ENCODE data around the gene F13B. TPM values are rescaled to one million over a fixed set of nuclear protein-coding genes. Genes with fewer than 3 reads are reported as not detected.

F13B gene
- total RNA-seq, 1 donor from 2014 or later = not detected

DNA sequence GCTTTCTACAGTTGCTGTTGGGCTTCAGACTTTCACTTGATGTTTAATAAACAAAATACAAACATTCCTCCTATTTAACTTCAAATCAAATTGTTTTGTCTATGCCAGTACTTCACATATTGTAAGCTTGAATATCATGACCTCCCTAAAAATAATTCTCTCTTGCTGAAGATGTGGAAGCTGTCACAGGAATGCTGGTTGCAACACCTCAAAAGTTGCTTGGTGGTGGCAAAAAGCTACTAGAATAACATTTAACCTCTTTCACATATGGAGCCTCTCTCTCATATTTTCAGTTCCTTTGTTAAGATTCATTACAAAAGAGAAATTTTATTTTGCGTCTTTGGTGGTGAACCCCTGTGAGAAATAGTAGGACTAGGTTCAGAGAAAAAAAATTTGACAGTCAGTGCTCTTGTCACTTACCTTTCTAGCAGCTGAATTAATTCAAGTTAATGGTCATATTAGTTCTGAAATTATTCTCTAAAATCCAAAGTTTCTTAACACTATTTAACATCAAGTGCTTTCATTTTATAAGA lies 25.5 kb upstream of the F13B start:
- Histone ChIP-seq H3K27me3 (no peaks in the 10 kb centered on the region), H3K4me1 (no peaks in the 10 kb centered on the region)

DNA sequence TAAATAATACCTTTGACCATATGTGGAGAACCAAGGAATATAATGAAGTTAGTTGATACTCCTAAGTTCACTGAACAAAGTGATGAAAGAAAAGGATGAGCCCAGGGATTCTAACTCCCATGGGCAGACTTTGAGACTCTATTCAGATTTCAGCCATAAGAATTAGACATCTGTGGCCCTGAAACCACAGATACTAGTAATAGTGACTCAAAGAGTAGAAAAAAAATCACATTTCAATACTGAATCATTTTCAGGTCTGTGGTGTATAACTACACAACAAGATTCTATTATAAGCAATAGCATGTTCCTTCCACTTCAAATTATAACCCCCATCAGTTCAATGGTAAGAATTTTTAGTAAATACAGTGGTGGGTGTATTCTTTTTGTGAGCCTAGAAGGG lies 16.4 kb upstream of the F13B start:
- Histone ChIP-seq H3K27ac (no peak overlapping the region), H3K27me3 (no peaks in the 10 kb centered on the region), H3K4me1 (no peaks in the 10 kb centered on the region), H3K36me3 (no peaks in the 10 kb centered on the region), H3K4me3 (no peak overlapping the region), H3K9me3 (no peaks in the 10 kb centered on the region)
- DNase-seq (ENCODE audit: extremely low spot score in 2 of 2) = no peak
- TF ChIP-seq POLR2A (IDR thresholded peaks at IDR 0.05) = no peak
- TF ChIP-seq, protein P1, sequence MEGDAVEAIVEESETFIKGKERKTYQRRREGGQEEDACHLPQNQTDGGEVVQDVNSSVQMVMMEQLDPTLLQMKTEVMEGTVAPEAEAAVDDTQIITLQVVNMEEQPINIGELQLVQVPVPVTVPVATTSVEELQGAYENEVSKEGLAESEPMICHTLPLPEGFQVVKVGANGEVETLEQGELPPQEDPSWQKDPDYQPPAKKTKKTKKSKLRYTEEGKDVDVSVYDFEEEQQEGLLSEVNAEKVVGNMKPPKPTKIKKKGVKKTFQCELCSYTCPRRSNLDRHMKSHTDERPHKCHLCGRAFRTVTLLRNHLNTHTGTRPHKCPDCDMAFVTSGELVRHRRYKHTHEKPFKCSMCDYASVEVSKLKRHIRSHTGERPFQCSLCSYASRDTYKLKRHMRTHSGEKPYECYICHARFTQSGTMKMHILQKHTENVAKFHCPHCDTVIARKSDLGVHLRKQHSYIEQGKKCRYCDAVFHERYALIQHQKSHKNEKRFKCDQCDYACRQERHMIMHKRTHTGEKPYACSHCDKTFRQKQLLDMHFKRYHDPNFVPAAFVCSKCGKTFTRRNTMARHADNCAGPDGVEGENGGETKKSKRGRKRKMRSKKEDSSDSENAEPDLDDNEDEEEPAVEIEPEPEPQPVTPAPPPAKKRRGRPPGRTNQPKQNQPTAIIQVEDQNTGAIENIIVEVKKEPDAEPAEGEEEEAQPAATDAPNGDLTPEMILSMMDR (IDR thresholded peaks at IDR 0.05) = no peak
- TF ChIP-seq POLR2AphosphoS5 (IDR thresholded peaks at IDR 0.05; ENCODE audit: insufficient read depth in 1 of 2, low read depth in 1 of 2) = no peak
- intact Hi-C loops (cut with DNase I) = no loop called here

More for the DNA sequence above, 25.5 kb upstream of the F13B start:
- no peaks in the 10 kb centered on the region for H3K36me3 ChIP-seq
- TF ChIP-seq, protein P1 (IDR thresholded peaks at IDR 0.05) = no peak
- no peak for TF ChIP-seq POLR2AphosphoS5 (IDR thresholded peaks at IDR 0.05; ENCODE audit: insufficient read depth in 1 of 2, low read depth in 1 of 2)
- intact Hi-C loops (cut with DNase I) = no loop called here
- no peak overlapping the region for H3K4me3 ChIP-seq
- DNase-seq (ENCODE audit: extremely low spot score in 2 of 2) = no peak
- no peaks in the 10 kb centered on the region for H3K9me3 ChIP-seq
- H3K27ac ChIP-seq = no peak overlapping the region

GRCh38 chr1:197081117-197081753 lies 14.2 kb upstream of the F13B start:
- no peak for DNase-seq (ENCODE audit: extremely low spot score in 2 of 2)
- H3K9me3 ChIP-seq = no peaks in the 10 kb centered on the region
- H3K27me3 ChIP-seq = no peaks in the 10 kb centered on the region
- intact Hi-C loops (cut with DNase I) = no loop called here
- H3K27ac ChIP-seq = no peak overlapping the region
- TF ChIP-seq POLR2AphosphoS5 (IDR thresholded peaks at IDR 0.05; ENCODE audit: insufficient read depth in 1 of 2, low read depth in 1 of 2) (no peak), POLR2A (IDR thresholded peaks at IDR 0.05) (no peak)
- TF ChIP-seq, protein P1 (IDR thresholded peaks at IDR 0.05) = no peak
- no peaks in the 10 kb centered on the region for H3K36me3 ChIP-seq
- no peaks in the 10 kb centered on the region for H3K4me1 ChIP-seq
- no peak overlapping the region for H3K4me3 ChIP-seq

DNA sequence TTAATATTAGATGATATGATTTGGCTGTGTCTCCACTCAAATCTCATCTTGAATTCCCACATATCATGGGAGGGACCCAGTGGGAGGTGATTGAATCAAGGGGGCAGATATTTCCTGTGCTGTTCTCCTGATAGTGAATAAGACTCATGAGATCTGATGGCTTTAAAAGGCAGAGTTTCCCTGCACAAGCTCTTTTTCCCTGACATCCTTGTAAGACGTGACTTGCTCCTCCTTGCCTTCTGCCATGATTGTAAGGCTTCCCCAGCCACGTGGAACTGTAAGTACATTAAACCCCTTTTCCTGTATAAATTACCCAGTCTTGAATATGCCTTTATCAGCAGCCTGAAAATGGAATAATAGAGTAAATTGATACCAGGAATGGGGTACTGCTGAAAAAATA lies 13.3 kb upstream of the F13B start:
- H3K36me3 ChIP-seq = no peaks in the 10 kb centered on the region
- H3K4me3 ChIP-seq = no peak overlapping the region
- DNase-seq (ENCODE audit: extremely low spot score in 2 of 2) = no peak
- TF ChIP-seq, protein P1 (IDR thresholded peaks at IDR 0.05) = no peak
- TF ChIP-seq POLR2AphosphoS5 (IDR thresholded peaks at IDR 0.05; ENCODE audit: insufficient read depth in 1 of 2, low read depth in 1 of 2) (no peak), POLR2A (IDR thresholded peaks at IDR 0.05) (no peak)
- H3K27me3 ChIP-seq = no peaks in the 10 kb centered on the region
- H3K27ac ChIP-seq = no peak overlapping the region
- no peaks in the 10 kb centered on the region for H3K9me3 ChIP-seq
- intact Hi-C loops (cut with DNase I) = no loop called here
- no peaks in the 10 kb centered on the region for H3K4me1 ChIP-seq

GRCh38 chr1:197076585-197076984 lies 9.5 kb upstream of the F13B start:
- Histone ChIP-seq H3K36me3 (no peaks in the 10 kb centered on the region), H3K4me3 (no peak overlapping the region), H3K27ac (no peak overlapping the region), H3K9me3 (no peaks in the 10 kb centered on the region), H3K4me1 (no peaks in the 10 kb centered on the region), H3K27me3 (no peaks in the 10 kb centered on the region)
- TF ChIP-seq POLR2A (IDR thresholded peaks at IDR 0.05) = no peak
- no peak for DNase-seq (ENCODE audit: extremely low spot score in 2 of 2)
- intact Hi-C loops (cut with DNase I) = no loop called here

All from vagina (tissue), 2 donors.